GM18907 (cell line): ENCODE results near the gene TSACC.
"Not testable (repeated sequence)": the region's sequence is repeated elsewhere in the genome, so short reads cannot be mapped to it uniquely, and the experiment has no call there.

Experiments used
- ATAC-seq: cut with Tn5 transposase; IDR thresholded peaks from one replicate; pipeline ENCODE4 v1.9.1; 2021; ENCODE audit warnings: mild to moderate bottlenecking, moderate library complexity; ENCODE audit not compliant: unreplicated experiment

The TSACC gene

DNA sequence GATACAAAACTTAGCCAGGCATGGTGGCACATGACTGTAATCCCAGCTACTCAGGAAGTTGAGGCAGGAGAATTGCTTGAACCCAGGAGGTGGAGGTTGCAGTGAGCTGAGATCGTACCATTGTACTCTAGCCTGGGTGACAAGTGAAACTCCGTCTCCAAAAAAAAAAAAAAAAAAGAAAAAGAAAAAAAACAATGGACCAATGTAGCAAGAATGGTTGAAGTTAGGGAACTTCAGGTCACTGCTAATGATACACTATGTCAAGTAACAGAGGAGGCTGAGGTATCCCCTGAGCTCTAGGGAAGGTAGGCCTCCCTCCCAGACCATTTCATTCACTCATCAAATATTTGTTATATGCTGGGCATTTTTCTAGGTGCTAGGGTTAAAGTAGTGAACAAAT, 7.7 kb downstream of the TSACC start:
- not testable (repeated sequence) for ATAC-seq

DNA sequence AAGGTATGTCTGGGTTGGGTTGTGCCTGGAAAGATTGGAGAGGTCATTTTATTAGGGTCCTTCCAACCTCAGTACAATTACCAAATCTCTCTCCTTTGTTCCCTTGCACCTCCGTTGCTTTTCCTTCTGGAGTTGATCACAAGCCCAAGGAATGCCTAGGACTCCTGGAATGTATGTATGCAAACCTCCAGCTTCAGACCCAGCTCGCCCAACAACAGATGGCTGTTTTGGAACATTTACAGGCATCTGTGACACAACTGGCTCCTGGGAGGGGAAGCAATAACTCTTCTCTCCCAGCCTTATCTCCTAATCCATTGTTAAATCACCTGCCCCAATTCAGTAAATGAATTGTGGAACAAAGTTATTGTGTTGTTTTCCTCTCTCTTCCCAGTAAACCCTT, 8.3 kb downstream of the TSACC start:
- no peak for ATAC-seq

DNA sequence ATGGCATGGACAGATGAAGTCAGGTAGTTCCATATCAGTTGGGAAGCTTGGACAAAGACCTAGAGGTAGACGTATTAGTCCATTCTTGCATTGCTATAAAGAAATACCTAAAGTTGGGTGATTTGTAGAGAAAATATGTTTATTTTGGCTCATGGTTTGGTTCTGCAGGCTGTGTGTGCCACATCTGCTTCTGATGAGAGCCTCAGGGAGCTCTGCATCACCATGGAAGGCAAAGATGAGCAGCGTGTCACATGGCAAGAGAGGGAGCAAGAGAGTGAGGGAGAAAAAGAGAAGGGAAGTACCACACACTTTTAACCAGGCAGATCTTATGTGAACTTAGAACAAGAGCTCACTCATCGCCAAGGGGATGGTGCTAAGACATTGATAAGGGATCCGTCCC, 9.0 kb downstream of the TSACC start:
- no peak for ATAC-seq

DNA sequence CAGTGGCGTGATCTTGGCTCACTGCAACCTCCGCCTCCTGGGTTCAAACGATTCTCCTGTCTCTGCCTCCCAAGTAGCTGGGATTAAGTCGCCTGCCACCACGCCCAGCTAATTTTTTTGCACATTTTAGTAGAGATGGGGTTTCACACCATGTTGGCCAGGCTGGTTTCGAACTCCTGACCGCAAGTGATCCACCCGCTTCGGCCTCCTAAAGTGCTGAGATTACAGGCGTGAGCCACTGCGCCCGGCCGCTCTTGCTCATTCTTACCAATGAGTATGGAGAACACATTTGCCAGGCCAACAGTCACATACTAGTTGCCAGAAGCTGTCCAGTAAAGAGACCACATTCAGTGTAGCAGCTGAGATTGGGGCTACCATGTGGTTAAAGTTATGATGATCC, 14.2 kb downstream of the TSACC start:
- not testable (repeated sequence) for ATAC-seq

DNA sequence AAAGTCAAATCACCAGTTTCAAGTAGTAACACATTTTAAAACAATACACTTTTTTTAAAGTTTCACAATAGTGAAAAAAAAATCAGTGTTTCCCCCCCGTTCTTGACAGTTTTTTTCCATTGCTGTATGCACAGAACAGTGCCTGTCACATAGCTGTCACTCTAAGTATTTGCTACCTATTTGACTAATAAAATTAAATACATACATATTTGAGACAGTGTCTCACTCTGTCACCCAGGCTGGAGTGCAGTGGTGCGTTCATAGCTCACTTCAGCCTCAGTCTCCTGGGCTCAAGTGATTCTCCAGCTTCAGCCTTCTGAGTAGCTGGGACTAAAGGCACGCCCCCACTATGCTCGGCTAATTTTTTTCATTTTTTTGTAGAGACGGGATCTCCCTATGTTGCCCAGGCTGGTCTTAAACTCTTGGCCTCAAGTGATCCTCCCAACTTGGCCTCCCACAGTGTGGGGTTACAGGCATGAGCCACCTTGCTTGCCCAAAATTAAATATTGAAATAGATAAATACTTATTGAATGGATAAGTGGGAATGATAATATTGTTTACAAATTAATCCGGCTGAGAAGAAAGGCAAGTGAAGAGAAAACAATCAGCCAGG, 18.0 kb downstream of the TSACC start:
- no peak for ATAC-seq

DNA sequence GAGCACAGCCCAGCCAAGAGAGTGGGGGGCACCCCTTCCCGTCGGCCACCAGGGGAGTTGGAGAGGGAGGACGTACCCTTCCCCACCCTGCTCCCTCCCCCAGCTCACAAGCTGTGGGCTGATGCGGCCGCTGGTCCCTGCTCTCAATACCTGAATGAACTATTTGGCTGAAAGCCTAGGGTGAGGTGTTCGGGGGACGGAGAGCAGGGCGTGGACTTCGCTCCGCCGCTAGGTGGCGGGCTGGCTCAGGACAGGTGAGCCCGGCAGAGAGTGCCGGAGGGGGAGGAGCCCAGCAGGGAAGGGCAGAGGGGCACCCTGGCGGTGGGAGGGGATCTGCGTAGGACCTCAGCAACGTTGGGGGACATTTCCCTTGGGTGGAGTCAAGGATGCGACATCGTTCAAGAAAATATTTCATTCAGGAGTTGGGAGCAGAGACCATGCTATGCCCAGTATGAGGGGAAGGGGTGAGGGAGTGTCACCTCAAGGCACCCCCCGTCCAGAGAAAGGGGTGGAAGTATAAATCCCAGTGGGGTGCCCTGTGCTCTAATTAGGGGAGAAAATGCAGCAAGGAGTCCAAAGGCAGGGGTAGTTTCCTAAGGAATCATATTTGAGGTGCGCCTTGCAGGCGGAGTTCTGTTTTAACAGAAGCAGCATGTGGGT, 18.7 kb downstream of the TSACC start:
- peak; percentile 48 for ATAC-seq

DNA sequence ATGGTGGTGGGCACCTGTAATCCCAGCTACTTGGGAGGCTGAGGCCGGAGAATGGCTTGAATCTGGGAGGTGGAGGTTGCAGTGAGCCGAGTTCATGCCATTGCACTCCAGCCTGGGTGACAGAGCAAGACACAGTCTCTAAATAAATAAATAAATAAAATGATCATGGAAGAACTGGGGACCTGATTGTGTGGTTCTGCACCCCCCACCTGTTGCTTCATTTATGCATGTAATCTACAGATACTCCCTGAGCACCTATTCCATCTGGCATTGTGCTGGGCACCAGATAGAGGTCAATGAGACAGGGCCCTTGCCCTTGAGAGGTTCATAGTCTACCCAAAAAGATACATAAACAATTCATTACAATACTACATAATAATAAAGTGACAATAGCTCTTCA, 19.7 kb downstream of the TSACC start:
- ATAC-seq = no peak

DNA sequence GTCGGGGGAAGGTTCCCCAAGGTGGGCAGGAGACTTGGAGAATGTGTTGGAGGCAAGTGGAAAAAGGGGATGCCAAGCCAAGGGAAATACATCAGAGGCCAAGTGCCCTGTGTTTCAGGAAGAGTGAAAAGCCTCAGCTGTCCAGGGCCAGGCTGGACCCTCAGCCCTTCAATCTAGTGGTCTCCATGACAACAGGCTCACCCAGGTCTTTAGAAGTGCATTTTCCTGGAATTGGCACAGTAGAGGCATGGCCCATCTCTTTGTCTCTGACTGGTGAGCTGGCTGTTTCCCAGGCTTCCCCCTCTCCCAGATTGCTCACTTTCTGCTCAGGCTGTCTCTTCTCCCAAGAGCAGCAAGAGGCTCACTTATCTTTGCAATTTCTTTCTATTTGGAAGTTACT, 20.3 kb downstream of the TSACC start:
- no peak for ATAC-seq

DNA sequence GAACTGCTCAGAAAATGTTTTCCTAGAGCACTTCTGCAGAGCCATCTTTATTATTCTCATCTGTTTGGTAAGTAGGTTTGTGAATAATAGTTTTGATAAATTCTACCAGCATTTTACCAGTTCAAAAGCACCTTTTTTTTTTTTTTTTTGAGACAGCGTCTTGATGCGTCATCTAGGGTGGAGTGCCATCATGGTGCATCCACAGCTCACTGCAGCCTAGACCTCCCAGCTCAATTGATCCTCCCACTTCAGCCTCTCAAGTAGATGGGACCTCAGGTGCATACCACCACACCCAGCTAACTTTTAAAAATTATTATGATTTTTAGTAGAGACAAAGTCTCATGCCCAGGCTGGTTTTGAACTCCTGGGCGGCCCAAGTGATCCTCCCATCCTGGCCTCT, 20.9 kb downstream of the TSACC start:
- no peak for ATAC-seq

DNA sequence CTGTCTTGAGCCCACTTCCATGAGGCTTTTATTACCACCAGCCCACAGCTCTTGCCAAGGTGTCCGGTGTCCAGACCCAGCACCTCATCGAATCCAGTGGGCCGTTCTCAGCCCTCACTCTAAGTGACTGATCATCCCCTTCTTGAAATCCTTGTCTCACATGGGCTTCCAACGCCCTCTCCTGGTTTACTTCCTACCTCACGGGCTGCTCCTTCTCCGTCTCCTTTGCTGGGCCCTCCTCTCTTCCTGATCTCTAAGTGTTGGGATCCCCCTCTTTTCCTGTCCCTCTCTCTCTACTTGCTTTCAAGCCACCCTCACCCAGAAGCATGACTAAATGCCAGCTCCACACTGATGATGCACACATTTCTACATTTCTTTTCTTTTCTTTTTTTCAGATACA, 21.6 kb downstream of the TSACC start:
- ATAC-seq = no peak

DNA sequence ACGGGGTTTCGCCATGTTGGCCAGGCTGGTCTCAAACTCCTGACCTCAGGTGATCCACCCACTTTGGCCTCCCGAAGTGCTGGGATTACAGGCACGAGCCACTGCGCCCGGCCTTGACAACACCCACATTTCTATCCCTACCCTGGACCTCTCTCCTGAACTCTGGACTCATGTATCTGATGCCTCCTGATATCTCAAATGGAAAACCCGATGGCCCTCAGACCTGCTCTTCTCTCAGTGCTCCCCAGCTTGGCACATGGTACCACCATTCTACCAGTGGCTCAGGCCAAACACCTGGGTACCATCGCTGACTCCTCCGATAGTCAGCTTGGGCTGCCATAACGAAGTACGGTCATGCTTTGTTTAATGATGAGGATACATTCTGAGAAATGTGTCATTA, 22.2 kb downstream of the TSACC start:
- no peak for ATAC-seq

DNA sequence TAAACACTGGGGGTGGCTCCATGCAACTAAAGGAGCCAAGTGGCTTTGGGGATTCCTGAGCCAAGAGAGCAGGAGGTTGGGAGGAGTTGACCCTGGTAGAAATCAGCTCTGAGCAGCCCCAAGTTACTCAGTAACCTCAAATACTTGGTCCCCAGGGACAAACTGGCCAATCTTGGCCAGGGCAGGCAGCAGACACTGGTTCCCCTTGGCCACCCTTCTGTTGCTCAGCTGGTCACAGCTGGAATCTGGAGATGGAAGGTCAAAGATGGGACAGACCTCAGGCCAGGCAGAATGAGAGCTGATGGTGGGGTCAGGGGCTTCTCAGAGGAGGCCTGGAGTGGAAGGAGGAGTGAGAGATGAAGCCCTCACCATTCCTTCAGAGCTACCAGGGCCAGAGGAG, 27.4 kb downstream of the TSACC start:
- no peak for ATAC-seq

DNA sequence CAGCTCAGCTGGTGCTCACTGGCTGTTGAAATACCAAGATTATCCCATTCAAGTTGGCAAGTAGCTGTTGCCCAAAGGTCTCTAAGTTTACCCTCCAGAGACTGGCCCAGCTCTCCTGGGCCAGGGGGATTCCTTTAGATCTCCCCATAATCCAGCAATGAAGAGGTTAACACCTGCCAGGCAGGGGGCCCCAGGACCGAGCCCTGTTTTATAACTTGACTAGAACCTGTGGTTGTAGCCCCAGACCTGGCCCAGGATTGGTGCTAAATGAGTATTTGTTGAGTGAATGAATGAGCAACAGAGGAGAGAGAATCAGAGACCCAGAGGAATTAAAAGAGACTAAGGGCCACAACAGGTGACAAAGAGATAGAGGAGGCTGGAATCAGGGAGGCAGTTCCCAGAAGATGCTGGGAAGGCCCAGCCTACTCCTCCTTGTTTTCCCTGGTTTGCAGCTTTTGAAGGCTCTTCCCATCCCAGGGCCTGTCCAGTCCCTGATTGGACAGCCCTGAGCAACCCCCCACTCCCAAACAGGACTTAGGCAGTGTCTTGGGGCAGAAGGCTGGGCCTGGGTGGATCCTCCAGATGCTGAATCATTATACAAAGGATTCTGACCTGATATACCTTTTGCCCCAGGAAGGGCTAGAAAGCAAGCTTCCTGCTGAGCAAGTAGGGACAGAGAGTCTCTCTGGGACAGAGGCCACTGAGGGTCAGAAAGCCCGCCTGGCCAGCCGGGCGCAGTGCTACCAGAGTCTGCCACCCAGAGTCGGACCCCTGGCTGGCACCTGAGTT, 28.2 kb downstream of the TSACC start:
- no peak for ATAC-seq

DNA sequence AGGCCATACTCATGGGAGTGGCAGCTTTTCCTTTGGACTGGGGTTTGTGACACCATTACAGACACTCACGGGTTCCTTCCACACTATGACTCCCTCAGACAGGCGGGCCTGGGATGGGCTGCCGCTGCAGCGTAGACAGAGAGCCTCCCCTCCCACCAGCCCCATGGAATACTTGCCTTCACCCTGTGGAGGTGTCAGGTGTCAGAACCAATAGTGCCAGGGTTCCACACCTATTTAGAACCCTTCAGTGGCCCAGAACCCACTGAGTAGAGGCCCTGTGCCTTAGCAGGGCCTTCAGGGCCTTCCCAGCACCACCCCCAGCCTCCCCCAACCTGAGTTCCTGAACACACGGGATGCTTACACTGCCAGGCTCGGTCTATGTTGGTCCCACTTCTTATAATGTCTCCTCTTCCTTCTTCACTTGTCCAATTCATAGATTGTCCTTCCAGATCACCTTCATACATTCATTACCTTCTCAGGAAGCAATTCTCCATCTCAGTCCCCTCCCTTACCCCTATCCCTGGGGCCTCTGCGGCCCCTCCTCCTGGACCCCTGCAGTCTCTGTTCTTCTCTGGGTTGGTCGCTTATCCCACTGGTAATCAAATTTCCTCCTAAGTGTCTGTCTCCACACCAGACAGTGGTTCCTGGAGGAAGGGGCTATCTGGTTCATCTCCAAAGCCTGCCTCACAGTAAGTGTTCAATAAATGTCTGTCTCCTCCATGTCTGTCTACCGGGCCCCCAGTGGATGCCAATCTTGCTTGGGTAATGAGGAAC, 29.2 kb downstream of the TSACC start:
- no peak for ATAC-seq

DNA sequence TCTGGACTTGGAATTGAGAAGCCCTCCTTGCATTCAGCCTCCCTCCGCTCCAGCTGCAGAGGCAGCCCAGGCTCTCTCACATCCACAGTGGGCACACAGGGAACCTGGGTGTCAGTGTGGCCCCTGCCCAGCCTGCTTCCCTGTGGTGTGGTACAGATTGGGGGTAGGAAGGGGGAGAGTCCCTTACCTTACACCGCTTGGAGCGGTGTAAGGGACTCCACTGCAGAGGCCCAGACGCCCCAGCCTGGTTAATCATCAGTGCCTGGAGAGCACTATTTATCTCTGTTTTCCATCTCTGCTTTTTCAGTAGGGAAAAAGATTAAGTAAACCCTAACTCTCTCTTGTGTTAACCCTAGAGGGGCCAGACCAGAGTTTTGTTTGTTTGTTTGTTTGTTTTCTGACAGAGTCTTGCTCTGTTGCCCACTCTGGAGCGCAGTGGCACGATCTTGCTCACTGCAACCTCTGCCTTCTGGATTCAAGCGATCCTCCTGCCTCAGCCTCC, 29.9 kb downstream of the TSACC start:
- no peak for ATAC-seq

DNA sequence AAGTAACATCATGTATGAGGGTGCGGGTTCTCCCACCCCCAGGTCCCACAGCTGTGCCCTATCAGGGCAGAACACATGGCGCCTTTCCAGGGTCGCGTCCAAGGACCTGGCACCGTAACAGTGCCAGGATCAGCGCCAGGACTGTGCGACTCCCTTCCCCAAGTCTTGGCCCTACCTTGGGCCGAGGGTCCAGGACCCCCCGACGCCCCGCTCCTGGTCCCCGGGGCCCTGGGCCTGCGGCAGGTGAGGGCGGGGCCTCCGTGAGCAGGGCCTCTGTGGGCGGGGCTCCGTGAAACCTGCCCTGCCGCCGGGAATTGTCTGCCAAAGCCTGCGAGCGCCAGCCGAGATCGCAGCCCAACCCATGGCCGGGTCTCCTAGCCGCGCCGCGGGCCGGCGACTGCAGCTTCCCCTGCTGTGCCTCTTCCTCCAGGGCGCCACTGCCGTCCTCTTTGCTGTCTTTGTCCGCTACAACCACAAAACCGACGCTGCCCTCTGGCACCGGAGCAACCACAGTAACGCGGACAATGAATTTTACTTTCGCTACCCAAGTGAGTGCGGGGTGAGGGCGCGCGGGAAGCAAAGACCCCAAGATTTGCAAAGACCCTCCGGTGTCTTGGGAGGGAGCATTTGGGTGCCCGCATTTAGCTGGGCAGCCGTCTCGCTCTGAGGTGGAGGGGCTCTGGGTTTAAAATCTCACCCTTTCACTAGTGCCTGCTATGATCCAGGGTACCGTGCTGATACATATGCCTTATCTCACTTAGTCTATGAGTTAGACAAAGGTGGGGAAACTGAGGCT, 30.8 kb downstream of the TSACC start, which contains the start of gene RHBG:
Gene RHBG, plus strand, starts transcription at position 323 of the 796 bp plus-strand sequence. Its CDS starts 39 bp downstream, at position 362.
- no peak for ATAC-seq

DNA sequence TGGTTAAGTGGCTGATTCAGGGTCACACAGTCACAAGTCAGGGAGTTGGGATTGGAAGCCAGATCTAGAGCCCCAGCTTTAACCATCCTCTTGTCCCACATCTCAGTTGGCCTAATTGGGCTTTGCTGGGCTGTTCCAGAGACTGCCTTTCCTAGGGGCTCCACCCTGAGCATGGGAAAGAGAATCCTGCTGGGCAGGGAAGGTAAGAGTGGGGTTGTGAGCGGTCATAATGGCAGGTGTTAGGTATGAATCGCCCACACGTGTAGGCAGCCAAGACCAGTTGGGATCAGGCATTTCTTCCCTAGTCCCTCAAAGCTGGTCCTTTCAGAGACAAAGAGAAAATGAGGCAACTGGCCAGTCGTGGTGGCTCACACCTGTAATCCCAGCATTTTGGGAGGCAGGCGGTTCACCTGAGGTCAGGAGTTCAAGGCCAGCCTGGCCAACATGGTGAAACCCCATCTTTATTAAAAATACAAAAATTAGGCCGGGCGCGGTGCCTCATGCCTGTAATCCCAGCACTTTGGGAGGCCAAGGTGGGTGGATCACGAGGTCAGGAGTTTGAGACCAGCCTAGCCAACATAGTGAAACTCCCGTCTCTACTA, 31.5 kb downstream of the TSACC start:
- ATAC-seq = not testable (repeated sequence)

DNA sequence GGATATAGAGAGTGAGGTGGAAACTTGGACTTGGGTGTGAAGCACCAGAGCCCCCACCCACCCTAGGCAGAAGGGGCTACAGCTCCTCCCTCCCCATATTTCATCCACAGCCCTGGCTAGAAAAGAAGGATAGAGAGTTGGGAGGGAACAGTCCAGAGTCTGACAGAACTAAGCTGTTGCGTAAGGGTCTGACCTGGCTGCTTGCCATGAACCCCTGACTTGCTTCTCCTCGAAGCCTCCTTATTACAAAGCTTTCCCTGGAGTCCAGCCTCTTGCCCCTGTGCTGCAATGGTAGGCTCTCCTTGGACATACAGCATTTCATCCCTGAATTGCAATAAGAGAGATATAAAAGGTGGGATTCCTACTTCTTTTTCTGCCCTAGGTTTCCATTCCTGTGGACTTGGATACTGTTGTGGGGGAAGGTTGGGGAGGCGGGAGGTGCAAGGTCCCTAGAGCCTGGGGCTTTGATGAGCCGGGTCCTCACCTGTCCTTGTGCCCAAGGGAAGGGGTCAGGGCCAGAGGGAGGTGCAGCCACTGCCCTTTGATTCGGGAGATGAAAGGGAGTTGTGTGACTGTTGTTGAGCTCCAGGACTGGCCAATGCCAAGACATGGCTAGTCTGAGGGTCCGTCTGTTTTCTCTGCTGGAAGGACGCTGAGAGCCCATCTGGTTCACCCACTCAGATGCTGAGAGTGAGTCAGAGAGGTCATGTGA, 33.4 kb downstream of the TSACC start:
- ATAC-seq = no peak

DNA sequence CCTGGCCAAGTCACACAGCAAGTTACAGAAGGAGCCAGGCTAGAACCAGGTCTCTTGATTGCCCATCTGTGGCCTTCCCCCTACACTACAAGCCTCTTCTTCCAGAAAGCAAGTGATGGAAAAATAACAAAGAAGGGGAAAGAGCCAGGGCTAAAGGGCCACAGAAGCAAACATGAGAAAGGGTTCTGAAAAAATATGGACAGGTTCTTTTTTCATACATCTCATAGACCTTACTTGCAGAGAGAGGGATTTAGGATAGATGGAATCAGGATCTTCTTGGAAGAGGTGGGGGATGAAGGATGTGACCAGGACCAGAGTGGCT, 33.9 kb downstream of the TSACC start:
- no peak for ATAC-seq
